Measurements from ENCODE around the gene MINDY2.

GRCh38 chr15:58873267-58873666 is 102.2 kb downstream of the MINDY2 start:
- TF ChIP-seq TAF1 (IDR thresholded peaks at IDR 0.05; ENCODE audit: low read depth, low read length) (no peak), POLR2AphosphoS5 (IDR thresholded peaks at IDR 0.05; ENCODE audit: low read depth, low read length) (no peak), POLR2A (IDR thresholded peaks at IDR 0.05; ENCODE audit: low read depth, low read length) (no peak), POU2F2 (IDR thresholded peaks at IDR 0.05; ENCODE audit: low read depth, low read length) (no peak), SPI1 (IDR thresholded peaks at IDR 0.05; ENCODE audit: low read depth, low read length) (no peak)

Measured in GM12891 (cell line).